GM19193 (cell line): ENCODE measurements around the gene TLX2.

ENCODE experiments used
- POLR2A ChIP-seq: IDR thresholded peaks from 4 replicates; pipeline ENCODE4 v1.6.1; 2011; ENCODE audit not compliant: insufficient read depth, insufficient read length; ENCODE audit errors: extremely low read depth

Gene TLX2

GRCh38 chr2:74533464-74533863 lies 19.2 kb downstream of the TLX2 start:
- no peak for TF ChIP-seq POLR2A

GRCh38 chr2:74534411-74534810 lies 20.2 kb downstream of the TLX2 start:
- no peak for TF ChIP-seq POLR2A

GRCh38 chr2:74535440-74535965 lies 21.3 kb downstream of the TLX2 start:
- TF ChIP-seq POLR2A = no peak

- TF ChIP-seq POLR2A = no peak
Observed at GRCh38 chr2:74536166-74536950, 22.1 kb downstream of the TLX2 start.

- TF ChIP-seq POLR2A = no peak
Observed at GRCh38 chr2:74537140-74537539, 22.9 kb downstream of the TLX2 start.

GRCh38 chr2:74538881-74539339 lies 24.7 kb downstream of the TLX2 start:
- TF ChIP-seq POLR2A = no peak

- no peak for TF ChIP-seq POLR2A
Observed at GRCh38 chr2:74540291-74540690, 26.0 kb downstream of the TLX2 start.

GRCh38 chr2:74542978-74543377 lies 28.7 kb downstream of the TLX2 start:
- TF ChIP-seq POLR2A = no peak

GRCh38 chr2:74544634-74545033 lies 30.4 kb downstream of the TLX2 start:
- TF ChIP-seq POLR2A = no peak

GRCh38 chr2:74546004-74546403 lies 31.8 kb downstream of the TLX2 start:
- TF ChIP-seq POLR2A = no peak

GRCh38 chr2:74548285-74548899 lies 34.1 kb downstream of the TLX2 start:
- no peak for TF ChIP-seq POLR2A

GRCh38 chr2:74548900-74549826 lies 34.9 kb downstream of the TLX2 start:
- peak; percentile 53 for TF ChIP-seq POLR2A

- no peak for TF ChIP-seq POLR2A
Observed at GRCh38 chr2:74550231-74550630, 36.0 kb downstream of the TLX2 start.

GRCh38 chr2:74551530-74551929 lies 37.3 kb downstream of the TLX2 start:
- no peak for TF ChIP-seq POLR2A
